Measurements from ENCODE around the gene TEX264.

The TEX264 gene

GRCh38 chr3:51687431-51688205 is 16.6 kb downstream of the TEX264 start:
- DNase-seq (ENCODE audit: insufficient read length, low spot score) (no peak), FAIRE-seq (no peak)
- TF ChIP-seq PAX5 (IDR thresholded peaks at IDR 0.05; ENCODE audit: insufficient read depth, low read length, severe bottlenecking) (no peak), TAF1 (IDR thresholded peaks at IDR 0.05; ENCODE audit: low read depth, low read length) (no peak), POLR2AphosphoS5 (IDR thresholded peaks at IDR 0.05; ENCODE audit: low read depth, low read length) (no peak), POLR2A (IDR thresholded peaks at IDR 0.05; ENCODE audit: low read depth, low read length) (no peak), SPI1 (IDR thresholded peaks at IDR 0.05; ENCODE audit: low read depth, low read length) (no peak), POU2F2 (IDR thresholded peaks at IDR 0.05; ENCODE audit: low read depth, low read length) (no peak)

GRCh38 chr3:51688206-51688600 is 17.2 kb downstream of the TEX264 start:
- DNase-seq (ENCODE audit: insufficient read length, low spot score) (no peak), FAIRE-seq (no peak)
- TF ChIP-seq POLR2AphosphoS5 (IDR thresholded peaks at IDR 0.05; ENCODE audit: low read depth, low read length) = no peak
- TF ChIP-seq TAF1 (IDR thresholded peaks at IDR 0.05; ENCODE audit: low read depth, low read length) = no peak
- TF ChIP-seq POU2F2 (IDR thresholded peaks at IDR 0.05; ENCODE audit: low read depth, low read length) = no peak
- TF ChIP-seq SPI1 (IDR thresholded peaks at IDR 0.05; ENCODE audit: low read depth, low read length) = no peak
- TF ChIP-seq PAX5 (IDR thresholded peaks at IDR 0.05; ENCODE audit: insufficient read depth, low read length, severe bottlenecking) = no peak
- TF ChIP-seq POLR2A (IDR thresholded peaks at IDR 0.05; ENCODE audit: low read depth, low read length) = no peak

- TF ChIP-seq POU2F2 (IDR thresholded peaks at IDR 0.05; ENCODE audit: low read depth, low read length) (no peak), POLR2A (IDR thresholded peaks at IDR 0.05; ENCODE audit: low read depth, low read length) (no peak), POLR2AphosphoS5 (IDR thresholded peaks at IDR 0.05; ENCODE audit: low read depth, low read length) (no peak), SPI1 (IDR thresholded peaks at IDR 0.05; ENCODE audit: low read depth, low read length) (no peak), PAX5 (IDR thresholded peaks at IDR 0.05; ENCODE audit: insufficient read depth, low read length, severe bottlenecking) (no peak), TAF1 (IDR thresholded peaks at IDR 0.05; ENCODE audit: low read depth, low read length) (no peak)
- FAIRE-seq = no peak
- DNase-seq (ENCODE audit: insufficient read length, low spot score) = no peak
Observed at GRCh38 chr3:51691021-51691420, 20.0 kb downstream of the TEX264 start.

- TF ChIP-seq POU2F2 (IDR thresholded peaks at IDR 0.05; ENCODE audit: low read depth, low read length) (no peak), POLR2AphosphoS5 (IDR thresholded peaks at IDR 0.05; ENCODE audit: low read depth, low read length) (no peak), POLR2A (IDR thresholded peaks at IDR 0.05; ENCODE audit: low read depth, low read length) (no peak), PAX5 (IDR thresholded peaks at IDR 0.05; ENCODE audit: insufficient read depth, low read length, severe bottlenecking) (no peak), TAF1 (IDR thresholded peaks at IDR 0.05; ENCODE audit: low read depth, low read length) (no peak), SPI1 (IDR thresholded peaks at IDR 0.05; ENCODE audit: low read depth, low read length) (no peak)
- no peak for DNase-seq (ENCODE audit: insufficient read length, low spot score)
- no peak for FAIRE-seq
Observed at GRCh38 chr3:51691949-51692348, 20.9 kb downstream of the TEX264 start.

- TF ChIP-seq POLR2AphosphoS5 (IDR thresholded peaks at IDR 0.05; ENCODE audit: low read depth, low read length) = no peak
- no peak for TF ChIP-seq PAX5 (IDR thresholded peaks at IDR 0.05; ENCODE audit: insufficient read depth, low read length, severe bottlenecking)
- no peak for TF ChIP-seq POLR2A (IDR thresholded peaks at IDR 0.05; ENCODE audit: low read depth, low read length)
- no peak for TF ChIP-seq POU2F2 (IDR thresholded peaks at IDR 0.05; ENCODE audit: low read depth, low read length)
- TF ChIP-seq SPI1 (IDR thresholded peaks at IDR 0.05; ENCODE audit: low read depth, low read length) = no peak
- TF ChIP-seq TAF1 (IDR thresholded peaks at IDR 0.05; ENCODE audit: low read depth, low read length) = no peak
- DNase-seq (ENCODE audit: insufficient read length, low spot score) (no peak), FAIRE-seq (no peak)
Observed at GRCh38 chr3:51692980-51693395, 21.9 kb downstream of the TEX264 start.

GRCh38 chr3:51696954-51697353 is 25.9 kb downstream of the TEX264 start:
- DNase-seq (ENCODE audit: insufficient read length, low spot score) = no peak
- no peak for FAIRE-seq
- no peak for TF ChIP-seq PAX5 (IDR thresholded peaks at IDR 0.05; ENCODE audit: insufficient read depth, low read length, severe bottlenecking)
- no peak for TF ChIP-seq POLR2AphosphoS5 (IDR thresholded peaks at IDR 0.05; ENCODE audit: low read depth, low read length)
- TF ChIP-seq POLR2A (IDR thresholded peaks at IDR 0.05; ENCODE audit: low read depth, low read length) = no peak
- TF ChIP-seq SPI1 (IDR thresholded peaks at IDR 0.05; ENCODE audit: low read depth, low read length) = no peak
- no peak for TF ChIP-seq TAF1 (IDR thresholded peaks at IDR 0.05; ENCODE audit: low read depth, low read length)

GRCh38 chr3:51698209-51698608 is 27.2 kb downstream of the TEX264 start:
- TF ChIP-seq POLR2AphosphoS5 (IDR thresholded peaks at IDR 0.05; ENCODE audit: low read depth, low read length) (no peak), POU2F2 (IDR thresholded peaks at IDR 0.05; ENCODE audit: low read depth, low read length) (no peak), PAX5 (IDR thresholded peaks at IDR 0.05; ENCODE audit: insufficient read depth, low read length, severe bottlenecking) (no peak), TAF1 (IDR thresholded peaks at IDR 0.05; ENCODE audit: low read depth, low read length) (no peak)
- DNase-seq (ENCODE audit: insufficient read length, low spot score) (no peak), FAIRE-seq (no peak)

GRCh38 chr3:51700403-51700802 is 29.4 kb downstream of the TEX264 start:
- no peak for DNase-seq (ENCODE audit: insufficient read length, low spot score)
- FAIRE-seq = no peak
- TF ChIP-seq POU2F2 (IDR thresholded peaks at IDR 0.05; ENCODE audit: low read depth, low read length) = no peak
- no peak for TF ChIP-seq SPI1 (IDR thresholded peaks at IDR 0.05; ENCODE audit: low read depth, low read length)
- no peak for TF ChIP-seq TAF1 (IDR thresholded peaks at IDR 0.05; ENCODE audit: low read depth, low read length)
- TF ChIP-seq POLR2A (IDR thresholded peaks at IDR 0.05; ENCODE audit: low read depth, low read length) = no peak
- TF ChIP-seq PAX5 (IDR thresholded peaks at IDR 0.05; ENCODE audit: insufficient read depth, low read length, severe bottlenecking) = no peak
- no peak for TF ChIP-seq POLR2AphosphoS5 (IDR thresholded peaks at IDR 0.05; ENCODE audit: low read depth, low read length)

- no peak for FAIRE-seq
- TF ChIP-seq POU2F2 (IDR thresholded peaks at IDR 0.05; ENCODE audit: low read depth, low read length) (no peak), POLR2A (IDR thresholded peaks at IDR 0.05; ENCODE audit: low read depth, low read length) (no peak), POLR2AphosphoS5 (IDR thresholded peaks at IDR 0.05; ENCODE audit: low read depth, low read length) (no peak), SPI1 (IDR thresholded peaks at IDR 0.05; ENCODE audit: low read depth, low read length) (no peak), PAX5 (IDR thresholded peaks at IDR 0.05; ENCODE audit: insufficient read depth, low read length, severe bottlenecking) (no peak), TAF1 (IDR thresholded peaks at IDR 0.05; ENCODE audit: low read depth, low read length) (no peak)
- no peak for DNase-seq (ENCODE audit: insufficient read length, low spot score)
Observed at GRCh38 chr3:51702156-51702555, 31.1 kb downstream of the TEX264 start.

Data from GM12891 (cell line).